Activated CD4-positive, alpha-beta T cell treated with anti-CD3 and anti-CD28 coated beads for 36 hours (primary cell): ENCODE measurements around the gene TMEM170B. TPM values are rescaled to one million over a fixed set of nuclear protein-coding genes. Genes with fewer than 3 reads are reported as not detected.
"Not testable (repeated sequence)": the region's sequence is repeated elsewhere in the genome, so short reads cannot be mapped to it uniquely, and the experiment has no call there.

Source experiments
- ATAC-seq: fragments of 200-7000 bp; cut with Tn5 transposase; one replicate; pipeline ENCODE4 v1.10.0; 2021; ENCODE audit warnings: mild to moderate bottlenecking, moderate library complexity
- CTCF ChIA-PET: fragments of 350-600 bp; sonication (Branson Sonifier 250); formaldehyde crosslinking; loops from one replicate; lab custom pipeline; 2021; ENCODE audit warnings: antibody characterized with exemption; lab: Charles Lee
- POLR2A ChIA-PET: fragments of 350-600 bp; sonication (Branson Sonifier 250); formaldehyde crosslinking; loops from one replicate; lab custom pipeline; 2021; ENCODE audit warnings: antibody characterized with exemption, inconsistent platforms; lab: Charles Lee
- DNase-seq: peaks from one replicate; pipeline ENCODE4 v3.0.0-alpha.2; 2020
- H3K27ac Mint-ChIP-seq: one replicate; pipeline ENCODE4 v1.8.0; 2021; ENCODE audit warnings: mixed read lengths
- H3K27me3 Mint-ChIP-seq: one replicate; pipeline ENCODE4 v1.8.0; 2021; ENCODE audit warnings: mixed read lengths
- H3K36me3 Mint-ChIP-seq: one replicate; pipeline ENCODE4 v1.8.0; 2021; ENCODE audit warnings: low read depth, mixed read lengths
- H3K4me1 Mint-ChIP-seq: one replicate; pipeline ENCODE4 v1.8.0; 2021; ENCODE audit warnings: mixed read lengths
- H3K4me3 Mint-ChIP-seq: one replicate; pipeline ENCODE4 v1.8.0; 2021; ENCODE audit warnings: mild to moderate bottlenecking, moderate library complexity, mixed read lengths
- H3K9me3 Mint-ChIP-seq: one replicate; pipeline ENCODE4 v1.8.0; 2021; ENCODE audit warnings: low read depth, mixed read lengths
- intact Hi-C, 2 experiments: fragments of 100-400 bp; cut with DNase I in 1 of 2; cut with micrococcal nuclease in 1 of 2; formaldehyde crosslinking; loops; one replicate each; pipeline versions ENCODE4 v1.14.2 to v1.15.1; 2022 to 2024; cut with DNase I, micrococcal nuclease
- total RNA-seq, 2 experiments: library from RNA; stranded (reverse); gene quantifications; one replicate each; pipeline ENCODE4 v1.2.3, GENCODE V29; 2021

The TMEM170B gene
- total RNA-seq, 2 experiments from 2014 or later = 0.98 to 1.3 TPM

- DNase-seq = no peak
- H3K4me1 Mint-ChIP-seq = no peaks in the 10 kb centered on the region
- ChIA-PET POLR2A (interaction anchor here (0.6 kb wide), 1 partner anchor 466 kb away, joined by 3 read pairs; no protein-coding TSS in a partner anchor), CTCF (interaction anchor here (0.7 kb wide), 1 partner anchor 1721 kb away, joined by 3 read pairs; no protein-coding TSS in a partner anchor)
- H3K27ac Mint-ChIP-seq = no peak overlapping the region
- peaks cover 15% of the 10 kb centered on the region for H3K27me3 Mint-ChIP-seq
- ATAC-seq = no peak
- no peaks in the 10 kb centered on the region for H3K9me3 Mint-ChIP-seq
- intact Hi-C loops = no loop called here
- H3K4me3 Mint-ChIP-seq = no peak overlapping the region
- no peaks in the 10 kb centered on the region for H3K36me3 Mint-ChIP-seq
These were observed 5.5 kb upstream of the TMEM170B start for GRCh38 chr6:11532097-11532496.

- H3K27ac Mint-ChIP-seq = no peak overlapping the region
- intact Hi-C loops = no loop called here
- CTCF ChIA-PET = no interaction called here
- peaks cover 9% of the 10 kb centered on the region for H3K27me3 Mint-ChIP-seq
- H3K9me3 Mint-ChIP-seq = no peaks in the 10 kb centered on the region
- peaks cover 5% of the 10 kb centered on the region for H3K4me1 Mint-ChIP-seq
- DNase-seq = no peak
- ATAC-seq = no peak
- POLR2A ChIA-PET = no interaction called here
- no peaks in the 10 kb centered on the region for H3K36me3 Mint-ChIP-seq
- no peak overlapping the region for H3K4me3 Mint-ChIP-seq
These were observed 3.0 kb upstream of the TMEM170B start for GRCh38 chr6:11534561-11534960.

- ChIA-PET POLR2A (no interaction called here), CTCF (no interaction called here)
- no peak for ATAC-seq
- Mint-ChIP-seq H3K27ac (no peak overlapping the region), H3K4me1 (peaks cover 5% of the 10 kb centered on the region), H3K36me3 (no peaks in the 10 kb centered on the region), H3K27me3 (peaks cover 8% of the 10 kb centered on the region), H3K4me3 (no peak overlapping the region), H3K9me3 (no peaks in the 10 kb centered on the region)
- intact Hi-C loops = loop anchor here in 1 of 2 experiments (2.0 kb wide), 2 partner anchors 697 to 1951 kb away; partner anchors contain the start of genes GFOD1 and MAK
- DNase-seq = peak; percentile 50
These were observed 1.7 kb upstream of the TMEM170B start for GRCh38 chr6:11535801-11536230.

- CTCF ChIA-PET = no interaction called here
- Mint-ChIP-seq H3K27ac (no peak overlapping the region), H3K27me3 (peaks cover 8% of the 10 kb centered on the region), H3K4me1 (peaks cover 5% of the 10 kb centered on the region), H3K4me3 (peak overlapping the region; percentile 76), H3K9me3 (no peaks in the 10 kb centered on the region), H3K36me3 (no peaks in the 10 kb centered on the region)
- DNase-seq (no peak), ATAC-seq (no peak)
- POLR2A ChIA-PET = no interaction called here
- intact Hi-C loops = loop anchor here in 1 of 2 experiments (1.0 to 2.0 kb wide), 6 partner anchors 443 to 1950 kb away; partner anchors contain the start of genes GFOD1, MAK, SMIM13 and TMEM14B
These were observed 754 bp upstream of the TMEM170B start for GRCh38 chr6:11536795-11537194.

- peak; percentile 1 for ATAC-seq
- H3K9me3 Mint-ChIP-seq = no peaks in the 10 kb centered on the region
- no peaks in the 10 kb centered on the region for H3K36me3 Mint-ChIP-seq
- peaks cover 5% of the 10 kb centered on the region for H3K4me1 Mint-ChIP-seq
- CTCF ChIA-PET = interaction anchor here (0.7 kb wide), 2 partner anchors 8 to 307 kb away, joined by 3 to 4 read pairs; no protein-coding TSS in a partner anchor
- H3K27me3 Mint-ChIP-seq = peaks cover 8% of the 10 kb centered on the region
- H3K4me3 Mint-ChIP-seq = peak overlapping the region; percentile 71
- intact Hi-C loops = no loop called here
- peak; percentile 47 for DNase-seq
- no peak overlapping the region for H3K27ac Mint-ChIP-seq
- POLR2A ChIA-PET = no interaction called here
These were observed 686 bp downstream of the TMEM170B start for GRCh38 chr6:11538052-11538818.

GRCh38 chr6:11538819-11539468 is 1.4 kb downstream of the TMEM170B start:
- Mint-ChIP-seq H3K36me3 (no peaks in the 10 kb centered on the region), H3K4me1 (peaks cover 5% of the 10 kb centered on the region), H3K4me3 (peak overlapping the region; percentile 71), H3K9me3 (no peaks in the 10 kb centered on the region), H3K27ac (no peak overlapping the region), H3K27me3 (peaks cover 8% of the 10 kb centered on the region)
- POLR2A ChIA-PET = no interaction called here
- DNase-seq (no peak), ATAC-seq (no peak)
- intact Hi-C loops = no loop called here
- CTCF ChIA-PET = interaction anchor here (0.5 to 0.7 kb wide), 3 partner anchors 8 to 308 kb away, joined by 3 to 4 read pairs (median 3); no protein-coding TSS in a partner anchor

- ATAC-seq = no peak
- no peak for DNase-seq
- CTCF ChIA-PET = no interaction called here
- no peaks in the 10 kb centered on the region for H3K36me3 Mint-ChIP-seq
- no peaks in the 10 kb centered on the region for H3K27me3 Mint-ChIP-seq
- H3K4me3 Mint-ChIP-seq = no peak overlapping the region
- intact Hi-C loops = no loop called here
- H3K9me3 Mint-ChIP-seq = no peaks in the 10 kb centered on the region
- H3K27ac Mint-ChIP-seq = no peak overlapping the region
- POLR2A ChIA-PET = no interaction called here
- H3K4me1 Mint-ChIP-seq = peaks cover 5% of the 10 kb centered on the region
These were observed 5.3 kb downstream of the TMEM170B start for GRCh38 chr6:11542863-11543262.

- ChIA-PET CTCF (no interaction called here), POLR2A (no interaction called here)
- Mint-ChIP-seq H3K36me3 (no peaks in the 10 kb centered on the region), H3K4me1 (peaks cover under 1% of the 10 kb centered on the region), H3K4me3 (no peak overlapping the region), H3K27ac (no peak overlapping the region), H3K9me3 (no peaks in the 10 kb centered on the region), H3K27me3 (no peaks in the 10 kb centered on the region)
- intact Hi-C loops = no loop called here
- DNase-seq = no peak
- no peak for ATAC-seq
These were observed 6.5 kb downstream of the TMEM170B start for GRCh38 chr6:11543919-11544518.

- H3K36me3 Mint-ChIP-seq, DNase-seq, intact Hi-C loops, ATAC-seq, H3K27me3 Mint-ChIP-seq, H3K9me3 Mint-ChIP-seq, H3K27ac Mint-ChIP-seq, H3K4me1 Mint-ChIP-seq, POLR2A ChIA-PET, CTCF ChIA-PET, H3K4me3 Mint-ChIP-seq: not testable (repeated sequence)
These were observed 10.3 kb downstream of the TMEM170B start for GRCh38 chr6:11547846-11548245.

GRCh38 chr6:11548578-11548977 is 11.0 kb downstream of the TMEM170B start:
- ATAC-seq, H3K27ac Mint-ChIP-seq, H3K4me3 Mint-ChIP-seq, H3K4me1 Mint-ChIP-seq, H3K27me3 Mint-ChIP-seq, CTCF ChIA-PET, H3K36me3 Mint-ChIP-seq, H3K9me3 Mint-ChIP-seq, POLR2A ChIA-PET, DNase-seq, intact Hi-C loops: not testable (repeated sequence)

- Mint-ChIP-seq H3K4me3 (no peak overlapping the region), H3K27me3 (no peaks in the 10 kb centered on the region), H3K36me3 (no peaks in the 10 kb centered on the region), H3K4me1 (peaks cover 4% of the 10 kb centered on the region), H3K9me3 (no peaks in the 10 kb centered on the region), H3K27ac (no peak overlapping the region)
- ChIA-PET POLR2A (no interaction called here), CTCF (interaction anchor here (0.6 to 1.2 kb wide), 3 partner anchors 14 to 25 kb away, joined by 3 read pairs; no protein-coding TSS in a partner anchor)
- DNase-seq (no peak), ATAC-seq (peak; percentile 36)
- intact Hi-C loops = no loop called here
These were observed 13.5 kb downstream of the TMEM170B start for GRCh38 chr6:11551053-11551452.
